GM18951 (cell line): ENCODE results near the gene CEACAM21.
"Not testable (repeated sequence)": the region's sequence is repeated elsewhere in the genome, so short reads cannot be mapped to it uniquely, and the experiment has no call there.

Source experiments
- POLR2A ChIP-seq: IDR thresholded peaks from 4 replicates; pipeline ENCODE4 v1.6.1; 2011; ENCODE audit warnings: mild to moderate bottlenecking; ENCODE audit not compliant: insufficient read length, insufficient read depth; ENCODE audit errors: extremely low read depth
- in situ Hi-C: fragments of 300-500 bp; cut with MboI; formaldehyde crosslinking; loops from one replicate; pipeline ENCODE4 v1.12.0; 2022; ENCODE audit warnings: low sequenced_read_pairs, mixed read lengths, inconsistent platforms; ENCODE audit not compliant: unreplicated experiment

The CEACAM21 gene

GRCh38 chr19:41563854-41564514, 12.0 kb upstream of the CEACAM21 start:
- in situ Hi-C loops = no loop called here
- TF ChIP-seq POLR2A = no peak

GRCh38 chr19:41564515-41565378, 11.2 kb upstream of the CEACAM21 start:
- in situ Hi-C loops = no loop called here

GRCh38 chr19:41565379-41565720, 10.6 kb upstream of the CEACAM21 start:
- in situ Hi-C loops = no loop called here
- TF ChIP-seq POLR2A = no peak

More at GRCh38 chr19:41564515-41565378, 11.2 kb upstream of the CEACAM21 start:
- TF ChIP-seq POLR2A = no peak

GRCh38 chr19:41566001-41566400, 10.0 kb upstream of the CEACAM21 start:
- in situ Hi-C loops = no loop called here
- no peak for TF ChIP-seq POLR2A

DNA sequence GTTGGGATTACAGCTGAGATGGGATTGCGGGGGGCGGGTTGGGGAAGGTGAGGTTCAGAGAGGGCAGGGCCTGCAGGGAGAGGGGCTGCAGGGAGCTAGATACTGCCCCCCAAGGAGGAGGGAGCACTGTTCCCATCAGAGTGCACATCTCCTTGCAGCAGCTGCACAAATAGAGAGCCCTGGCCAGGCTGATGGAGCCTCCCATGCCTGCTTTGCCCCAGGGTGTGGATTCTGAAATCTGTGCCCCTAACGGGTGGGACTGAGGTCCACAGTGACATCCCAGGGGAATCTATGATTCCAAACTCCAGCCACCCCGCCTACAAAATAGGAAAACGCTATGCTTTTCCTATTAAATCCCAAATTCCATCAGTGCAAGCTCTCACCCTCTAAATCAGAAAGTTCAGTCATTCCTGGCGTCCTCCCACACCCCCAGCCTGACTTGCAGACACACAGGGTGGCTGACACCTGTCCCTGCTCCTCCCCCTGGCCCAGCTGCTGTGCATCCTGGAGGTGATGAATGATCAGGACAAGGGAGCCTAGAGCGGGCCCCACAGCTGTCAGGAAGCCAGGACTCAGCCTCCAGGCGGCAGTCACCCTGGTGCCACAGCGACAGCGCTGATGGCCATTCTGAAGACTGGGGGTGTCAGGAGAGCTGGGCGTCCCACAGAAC, 6.3 kb upstream of the CEACAM21 start:
- in situ Hi-C loops = no loop called here

GRCh38 chr19:41570179-41570578, 5.8 kb upstream of the CEACAM21 start:
- in situ Hi-C loops = no loop called here
- no peak for TF ChIP-seq POLR2A

More for the DNA sequence above, 6.3 kb upstream of the CEACAM21 start:
- TF ChIP-seq POLR2A = no peak

GRCh38 chr19:41570639-41571112, 5.3 kb upstream of the CEACAM21 start:
- in situ Hi-C loops = no loop called here
- no peak for TF ChIP-seq POLR2A

DNA sequence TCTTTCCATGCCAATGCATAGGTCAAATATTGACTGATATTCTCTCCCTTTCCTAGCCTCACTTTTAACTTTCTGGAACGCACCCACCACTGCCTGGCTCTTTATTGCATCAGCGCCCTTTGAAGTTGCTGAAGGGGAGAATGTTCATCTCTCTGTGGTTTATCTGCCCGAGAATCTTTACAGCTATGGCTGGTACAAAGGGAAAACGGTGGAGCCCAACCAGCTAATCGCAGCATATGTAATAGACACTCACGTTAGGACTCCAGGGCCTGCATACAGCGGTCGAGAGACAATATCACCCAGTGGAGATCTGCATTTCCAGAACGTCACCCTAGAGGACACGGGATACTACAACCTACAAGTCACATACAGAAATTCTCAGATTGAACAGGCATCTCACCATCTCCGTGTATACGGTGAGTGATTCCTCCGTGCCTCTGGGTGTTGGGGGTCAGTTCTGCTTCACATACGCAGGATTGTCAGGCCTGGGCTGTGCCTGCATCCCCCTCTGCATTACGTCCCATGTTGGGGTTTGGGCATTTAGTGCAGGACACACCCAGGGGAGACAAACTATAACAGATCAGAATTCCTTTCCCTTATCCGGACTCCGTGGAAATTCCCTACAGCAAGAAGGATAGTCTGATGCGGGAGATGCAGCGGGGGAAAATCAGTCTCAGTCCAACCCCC, 1.3 kb downstream of the CEACAM21 start:
- in situ Hi-C loops = no loop called here
- TF ChIP-seq POLR2A = no peak

- in situ Hi-C loops = no loop called here
- TF ChIP-seq POLR2A = no peak
Measured at GRCh38 chr19:41577833-41578232, 1.9 kb downstream of the CEACAM21 start.

DNA sequence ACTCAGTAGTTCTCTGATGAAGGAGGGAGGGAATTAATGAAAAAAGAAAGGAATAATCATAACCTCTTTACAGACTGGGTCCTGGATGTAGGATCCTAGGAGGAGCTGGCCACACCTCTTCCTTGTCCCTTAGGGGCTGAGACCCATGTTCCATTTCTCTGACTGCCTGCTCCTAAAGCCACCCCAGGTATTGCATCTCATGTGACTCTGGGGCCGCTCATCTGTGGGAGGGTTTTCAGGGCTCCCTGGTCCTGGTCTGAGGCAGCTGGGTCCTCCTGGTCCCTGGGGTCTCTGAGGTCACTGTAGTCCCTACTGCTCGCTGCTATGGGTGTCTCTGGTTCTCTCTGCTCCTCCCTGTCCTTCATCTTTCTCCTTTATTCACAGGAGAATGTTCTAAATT, 2.9 kb downstream of the CEACAM21 start:
- TF ChIP-seq POLR2A = no peak
- in situ Hi-C loops = no loop called here

DNA sequence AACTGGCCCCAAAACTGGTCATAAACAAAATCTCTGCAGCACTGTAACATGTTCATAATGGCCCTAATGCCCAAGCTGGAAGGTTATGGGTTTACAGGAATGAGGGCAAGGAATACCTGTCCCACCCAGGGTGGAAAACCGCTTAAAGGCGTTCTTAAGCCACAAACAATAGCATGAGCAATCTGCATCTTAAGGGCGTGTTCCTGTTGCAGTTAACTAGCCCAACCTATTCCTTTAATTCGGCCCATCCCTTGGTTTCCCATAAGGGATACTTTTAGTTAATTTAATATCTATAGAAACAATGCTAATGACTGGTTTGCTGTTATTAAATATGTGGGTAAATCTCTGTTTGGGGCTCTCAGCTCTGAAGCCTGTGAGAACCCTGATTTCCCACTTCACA, 5.1 kb downstream of the CEACAM21 start:
- in situ Hi-C loops = not testable (repeated sequence)

DNA sequence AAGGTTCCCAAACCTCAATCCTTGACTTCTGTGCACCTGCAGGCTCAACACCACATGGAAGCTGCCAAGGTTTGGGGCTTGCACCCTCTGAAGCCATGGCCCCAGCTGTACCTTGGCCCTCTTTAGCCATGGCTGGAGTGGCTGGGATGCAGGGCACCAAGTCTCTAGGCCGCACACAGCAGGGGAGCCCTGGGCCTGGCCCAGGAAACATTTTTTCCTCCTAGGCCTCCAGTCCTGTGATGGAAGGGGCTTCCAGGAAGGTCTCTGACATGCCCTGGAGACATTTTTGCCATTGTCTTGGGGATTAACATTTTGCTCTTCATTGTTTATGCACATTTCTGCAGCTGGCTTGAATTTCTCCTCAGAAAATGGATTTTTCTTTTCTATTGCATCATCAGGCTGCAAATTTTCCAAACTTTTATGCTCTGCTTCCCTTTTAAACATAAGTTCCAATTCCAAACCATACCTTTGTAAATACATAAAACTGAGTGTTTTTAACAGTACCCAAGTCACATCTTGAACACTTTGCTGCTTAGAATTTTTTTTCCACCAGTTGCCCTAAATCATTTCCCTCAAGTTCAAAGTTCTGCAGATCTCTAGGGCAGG, 6.7 kb downstream of the CEACAM21 start:
- in situ Hi-C loops = not testable (repeated sequence)

DNA sequence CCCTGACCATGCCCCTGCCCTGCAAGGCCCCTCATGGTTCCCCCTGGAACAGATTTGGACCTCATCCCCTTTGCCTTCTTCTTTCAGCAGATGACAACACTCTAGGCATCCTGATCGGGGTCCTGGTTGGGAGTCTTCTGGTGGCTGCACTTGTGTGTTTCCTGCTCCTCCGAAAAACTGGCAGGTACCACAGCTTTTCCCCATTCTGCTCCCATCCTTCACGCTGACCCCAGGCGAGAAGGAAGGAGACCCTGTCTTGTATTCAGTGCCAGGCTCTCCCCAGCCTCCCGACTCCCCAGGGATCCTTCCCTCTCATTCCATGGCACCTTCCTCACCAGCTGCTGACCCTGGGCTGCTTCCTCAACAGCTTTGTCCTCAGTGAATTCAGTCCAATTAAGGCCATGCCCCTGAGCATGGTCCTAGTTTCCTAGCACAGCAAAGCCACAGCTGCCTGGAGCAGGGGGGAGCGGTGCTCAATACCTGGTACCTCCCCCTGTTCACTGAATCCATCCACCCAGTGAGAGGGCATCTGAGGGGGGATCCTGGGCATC, 8.4 kb downstream of the CEACAM21 start:
- in situ Hi-C loops = no loop called here
- TF ChIP-seq POLR2A = no peak

- in situ Hi-C loops = no loop called here
- TF ChIP-seq POLR2A = no peak
Measured at GRCh38 chr19:41584931-41585330, 9.0 kb downstream of the CEACAM21 start.
